DMS114 treated with DMSO at 0.1 percent for 48 hours (cell line): ENCODE results near the gene ZDHHC21.
A peak's percentile ranks its signal among the peaks of the same experiment; 100 is the strongest.

Experiments
- DNase-seq: peaks from one replicate; lab custom pipeline; 2025; ENCODE audit not compliant: unreplicated experiment; lab: John Stamatoyannopoulos, UW

ZDHHC21 gene

GRCh38 chr9:14693251-14693861, at the start of gene ZDHHC21:
TSS of gene ZDHHC21 (minus strand) at chr9:14693432. CDS start at chr9:14674340, 19,092 bp downstream.
- peak; percentile 3 for DNase-seq

- DNase-seq: no peak
Observed at GRCh38 chr9:14741369-14741768, 48.1 kb upstream of the ZDHHC21 start.

- DNase-seq: no peak
Observed at GRCh38 chr9:14733133-14733532, 39.9 kb upstream of the ZDHHC21 start.

- no peak for DNase-seq
Observed at GRCh38 chr9:14731294-14731981, 38.2 kb upstream of the ZDHHC21 start.

GRCh38 chr9:14730461-14730898, 37.2 kb upstream of the ZDHHC21 start:
- DNase-seq: no peak

- DNase-seq: no peak
Observed at GRCh38 chr9:14723301-14723700, 30.1 kb upstream of the ZDHHC21 start.

- no peak for DNase-seq
Observed at GRCh38 chr9:14722391-14723035, 29.3 kb upstream of the ZDHHC21 start, which contains the start of gene CER1. TSS of gene CER1 (minus strand) at chr9:14722733. CDS start at chr9:14722672, 61 bp downstream.

GRCh38 chr9:14719231-14719923, 26.1 kb upstream of the ZDHHC21 start:
- no peak for DNase-seq

- no peak for DNase-seq
Observed at GRCh38 chr9:14715102-14715501, 21.9 kb upstream of the ZDHHC21 start.

GRCh38 chr9:14713187-14713767, 20.0 kb upstream of the ZDHHC21 start:
- no peak for DNase-seq

- DNase-seq: no peak
Observed at GRCh38 chr9:14710804-14711203, 17.6 kb upstream of the ZDHHC21 start.

- DNase-seq: no peak
Observed at GRCh38 chr9:14706530-14707140, 13.4 kb upstream of the ZDHHC21 start.

- DNase-seq: no peak
Observed at GRCh38 chr9:14705079-14705478, 11.8 kb upstream of the ZDHHC21 start.

- no peak for DNase-seq
Observed at GRCh38 chr9:14704281-14704680, 11.0 kb upstream of the ZDHHC21 start.

GRCh38 chr9:14702200-14702720, 9.0 kb upstream of the ZDHHC21 start:
- DNase-seq: no peak

GRCh38 chr9:14692470-14693250, 572 bp downstream of the ZDHHC21 start:
- DNase-seq: peak; percentile 7

- no peak for DNase-seq
Observed at GRCh38 chr9:14690948-14691730, 2.1 kb downstream of the ZDHHC21 start.

GRCh38 chr9:14687042-14687719, 6.1 kb downstream of the ZDHHC21 start:
- no peak for DNase-seq
